22Rv1 (cell line): ENCODE data around the gene AGBL1.
"Not testable (repeated sequence)": the region's sequence is repeated elsewhere in the genome, so short reads cannot be mapped to it uniquely, and the experiment has no call there.

Experiments used
- H3K27ac ChIP-seq: fragments of 450-650 bp; 2 replicates; pipeline ENCODE4 v1.5.1; 2017
- CTCF ChIP-seq: fragments of 450-650 bp; IDR thresholded peaks from 2 replicates; pipeline ENCODE4 v1.5.1; 2017; ENCODE audit warnings: mild to moderate bottlenecking
- ZFX ChIP-seq: fragments of 450-650 bp; IDR thresholded peaks from 2 replicates; pipeline ENCODE4 v1.6.1; 2017; ENCODE audit warnings: antibody characterized with exemption, borderline replicate concordance

AGBL1 gene

GRCh38 chr15:86121568-86122225 lies 42.0 kb downstream of the AGBL1 start:
- no peak overlapping the region for H3K27ac ChIP-seq

GRCh38 chr15:86122691-86123391 lies 43.2 kb downstream of the AGBL1 start:
- H3K27ac ChIP-seq = not testable (repeated sequence)

More at GRCh38 chr15:86121568-86122225, 42.0 kb downstream of the AGBL1 start:
- no peak for TF ChIP-seq CTCF
- no peak for TF ChIP-seq ZFX

GRCh38 chr15:86125775-86126174 lies 46.1 kb downstream of the AGBL1 start:
- no peak for TF ChIP-seq ZFX
- TF ChIP-seq CTCF = no peak
- H3K27ac ChIP-seq = no peak overlapping the region

GRCh38 chr15:86127547-86127946 lies 47.9 kb downstream of the AGBL1 start:
- TF ChIP-seq CTCF = no peak
- TF ChIP-seq ZFX = no peak

GRCh38 chr15:86135041-86135440 lies 55.4 kb downstream of the AGBL1 start:
- no peak overlapping the region for H3K27ac ChIP-seq
- TF ChIP-seq CTCF = no peak

More at GRCh38 chr15:86127547-86127946, 47.9 kb downstream of the AGBL1 start:
- no peak overlapping the region for H3K27ac ChIP-seq

GRCh38 chr15:86136861-86137260 lies 57.2 kb downstream of the AGBL1 start:
- H3K27ac ChIP-seq = no peak overlapping the region
- TF ChIP-seq CTCF = no peak

- H3K27ac ChIP-seq = no peak overlapping the region
- TF ChIP-seq ZFX (no peak), CTCF (no peak)
Measured at GRCh38 chr15:86138798-86139197, 59.1 kb downstream of the AGBL1 start.
